Measurements from ENCODE around the gene APMAP. TPM values are rescaled to one million over a fixed set of nuclear protein-coding genes. Genes with fewer than 3 reads are reported as not detected.

The APMAP gene
- total and polyA plus RNA-seq, 2 of the 13 experiments (the other 11 are each of a cell fraction or from before 2014, with no cell fraction given), result 168 to 214 TPM

GRCh38 chr20:24992487-24993205, at the start of gene APMAP (continued):
- TF ChIP-seq ZNF407 (CRISPR knock-in tag; IDR thresholded peaks at IDR 0.05; ENCODE audit: not compliant biosample characterization) (peak; percentile 88), KMT2A (CRISPR knock-in tag; IDR thresholded peaks at IDR 0.05) (peak; percentile 99; the same call in 1 of the 2 replicates), ZNF382 (CRISPR knock-in tag; IDR thresholded peaks at IDR 0.05; ENCODE audit: borderline replicate concordance) (no peak), ATF3 (CRISPR knock-in tag; IDR thresholded peaks at IDR 0.05) (peak; percentile 66; the same call in 1 of the 2 replicates), RFXAP (CRISPR knock-in tag; IDR thresholded peaks at IDR 0.05; ENCODE audit: borderline replicate concordance) (peak; percentile 74), ZNF605 (CRISPR knock-in tag; IDR thresholded peaks at IDR 0.05) (peak; percentile 98), FOXC1 (CRISPR knock-in tag; IDR thresholded peaks at IDR 0.05; ENCODE audit: borderline replicate concordance) (peak; percentile 98), ZC3H4 (CRISPR knock-in tag; IDR thresholded peaks at IDR 0.05; ENCODE audit: borderline replicate concordance) (peak; percentile 70; the same call in 1 of the 2 replicates), ZNF670 (CRISPR knock-in tag; IDR thresholded peaks at IDR 0.05; ENCODE audit: borderline replicate concordance) (peak; percentile 81; the same call in 1 of the 2 replicates), ZNF274 (CRISPR knock-in tag; IDR thresholded peaks at IDR 0.05) (peak; percentile 98), ZNF580 (CRISPR knock-in tag; IDR thresholded peaks at IDR 0.05; ENCODE audit: borderline replicate concordance, low read depth) (peak; percentile 93; the same call in 1 of the 2 replicates), HMG20A (CRISPR knock-in tag; IDR thresholded peaks at IDR 0.05; ENCODE audit: borderline replicate concordance) (no peak), IRF2 (CRISPR knock-in tag; IDR thresholded peaks at IDR 0.05) (peak; percentile 88), ZNF33A (CRISPR knock-in tag; IDR thresholded peaks at IDR 0.05; ENCODE audit: borderline replicate concordance) (no peak; the same call in 1 of the 2 replicates), ATF7 (IDR thresholded peaks at IDR 0.05) (no peak), ATF7 (CRISPR knock-in tag; IDR thresholded peaks at IDR 0.05) (peak; percentile 56; the same call in 1 of the 2 replicates), ZNF317 (CRISPR knock-in tag; IDR thresholded peaks at IDR 0.05) (peak; percentile 92), MYC (CRISPR knock-in tag; IDR thresholded peaks at IDR 0.05; ENCODE audit: borderline replicate concordance) (peak; percentile 96), PAWR (CRISPR knock-in tag; IDR thresholded peaks at IDR 0.05; ENCODE audit: borderline replicate concordance) (0 out of 2 replicates have a peak, but pooled peaks have one; percentile 18), ZNF367 (CRISPR knock-in tag; IDR thresholded peaks at IDR 0.05; ENCODE audit: borderline replicate concordance) (0 out of 2 replicates have a peak, but pooled peaks have one; percentile 51)

Measured in HepG2 (cell line).